Subcutaneous adipose tissue (tissue), 4 donors: Measurements from ENCODE around the gene TESMIN. TPM values are rescaled to one million over a fixed set of nuclear protein-coding genes. Genes with fewer than 3 reads are reported as not detected.

Source experiments
- CTCF ChIP-seq: fragments of 450-650 bp; IDR thresholded peaks from one replicate; pipeline ENCODE4 v1.5.1; 2016; ENCODE audit warnings: low read depth, mild to moderate bottlenecking, control low read depth, antibody characterized with exemption, moderate library complexity
- total RNA-seq, 4 donors: library from RNA; depleted of rRNA; stranded (reverse); fragments of >200 nt; gene quantifications; one replicate each; pipeline ENCODE4 v1.1.0, GENCODE V29; 2016

Gene TESMIN
- total RNA-seq, 4 donors from 2014 or later, result 0.44 to 2.5 (median 0.98) TPM; not detected in 1

- TF ChIP-seq CTCF, result no peak
Measured at GRCh38 chr11:68727783-68728182, 23.5 kb downstream of the TESMIN start.

- TF ChIP-seq CTCF, result no peak
Measured at GRCh38 chr11:68724293-68724692, 27.0 kb downstream of the TESMIN start.

DNA sequence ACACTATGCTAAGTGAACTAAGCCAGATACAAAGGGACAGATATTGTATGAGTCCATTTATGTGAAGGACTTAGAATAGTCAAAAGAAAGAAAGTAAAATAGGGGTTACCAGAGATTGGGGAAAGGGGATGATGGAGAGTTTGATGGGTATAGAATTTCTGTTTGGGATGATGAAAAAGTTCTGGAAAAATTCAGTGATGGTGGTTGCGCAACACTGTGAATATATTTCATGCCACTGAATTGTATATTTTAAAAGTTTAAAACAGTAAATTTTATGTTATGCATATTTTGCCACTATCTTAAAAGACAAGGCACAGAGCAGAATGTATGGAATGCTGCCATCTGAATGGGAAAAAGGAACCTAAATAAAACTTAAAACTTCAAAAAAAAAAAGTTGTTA is 29.2 kb downstream of the TESMIN start:
- no peak for TF ChIP-seq CTCF

DNA sequence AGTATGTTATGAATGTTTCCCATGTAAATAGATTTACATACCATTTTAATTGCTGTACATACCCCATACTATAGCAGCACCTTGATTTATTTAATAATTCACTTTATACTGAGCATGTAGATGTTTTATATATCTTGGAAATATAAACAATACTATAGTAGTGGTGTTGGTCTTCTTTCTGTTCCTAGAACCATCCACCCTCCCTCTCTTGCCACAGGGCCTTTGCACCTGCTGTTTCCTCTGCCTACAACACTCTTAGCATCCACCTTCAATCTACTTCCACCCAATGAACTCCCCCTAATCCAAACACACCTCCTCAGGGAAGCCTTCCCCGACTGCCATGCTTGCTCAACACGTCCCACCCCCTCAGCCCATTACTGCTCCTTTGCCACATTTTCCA is 30.2 kb downstream of the TESMIN start:
- no peak for TF ChIP-seq CTCF

DNA sequence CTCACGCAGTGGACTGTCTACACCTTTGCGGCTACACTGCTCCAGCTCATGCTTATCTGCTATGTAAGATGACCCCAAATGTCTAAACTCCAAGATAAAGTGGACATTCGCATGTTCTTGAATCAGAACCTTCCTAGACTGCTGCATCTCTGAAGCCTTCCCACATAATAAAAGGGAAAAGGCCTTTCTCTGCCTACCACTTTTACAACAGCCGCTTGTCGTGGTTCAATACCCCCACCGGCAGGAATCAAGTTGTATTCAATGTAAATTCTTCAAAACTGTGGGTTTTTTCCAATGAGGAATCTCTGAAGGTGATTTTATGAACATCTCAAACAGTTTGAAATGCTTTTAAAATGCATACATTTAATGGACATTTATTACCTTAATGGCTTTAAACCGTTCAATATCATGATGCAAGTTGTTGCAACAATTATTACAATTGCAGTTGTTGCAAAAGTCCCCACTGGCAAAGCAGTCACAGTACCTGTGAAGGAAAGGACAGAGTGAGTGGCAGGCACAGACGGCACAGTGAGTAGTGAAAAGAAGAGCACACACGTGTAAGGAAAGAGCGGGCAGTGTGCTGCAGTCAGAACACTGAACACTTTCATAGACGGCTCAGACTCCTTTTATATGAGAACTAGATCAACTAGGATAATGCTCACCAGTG is 35.7 kb downstream of the TESMIN start:
- TF ChIP-seq CTCF, result no peak

GRCh38 chr11:68714060-68714856 is 37.1 kb downstream of the TESMIN start:
- no peak for TF ChIP-seq CTCF

DNA sequence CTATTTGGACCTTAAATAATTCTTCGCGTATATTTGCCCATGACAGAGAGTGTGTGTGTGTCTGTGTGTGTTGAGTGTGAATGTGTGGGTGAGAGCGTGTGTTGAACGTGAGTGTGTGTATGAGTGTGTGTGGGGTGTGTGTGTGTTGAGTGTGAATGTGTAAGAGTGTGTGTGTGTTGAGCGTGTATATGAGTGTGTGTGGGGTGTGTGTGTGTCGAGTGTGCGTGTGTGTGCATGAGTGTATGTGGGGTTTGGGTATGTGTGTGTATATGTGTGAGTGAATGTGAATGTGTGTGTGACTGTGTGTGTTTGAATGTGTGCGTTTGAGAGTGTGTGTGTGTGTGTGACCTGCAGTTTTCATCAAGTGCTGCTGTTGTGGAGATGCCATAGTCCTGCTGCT is 40.2 kb downstream of the TESMIN start:
- TF ChIP-seq CTCF, result no peak
